Measurements from ENCODE around the gene AK5. TPM values are rescaled to one million over a fixed set of nuclear protein-coding genes. Genes with fewer than 3 reads are reported as not detected.

Gene AK5
- total RNA-seq, 4 donors from 2014 or later: 0.17 to 1.6 (median 0.56) TPM; not detected in 1

GRCh38 chr1:77387553-77387952 lies 105.7 kb downstream of the AK5 start:
- TF ChIP-seq CTCF (IDR thresholded peaks at IDR 0.05): no peak
- no peak for TF ChIP-seq POLR2A (IDR thresholded peaks at IDR 0.05)
- Histone ChIP-seq H3K27ac (no peak overlapping the region), H3K9me3 (no peaks in the 10 kb centered on the region), H3K4me1 (no peaks in the 10 kb centered on the region), H3K4me3 (replicated peaks in 1 of 3) (no peak overlapping the region), H3K36me3 (no peaks in the 10 kb centered on the region), H3K27me3 (no peaks in the 10 kb centered on the region)
- DNase-seq: no peak
- intact Hi-C loops (cut with DNase I): no loop called here
- WGBS, 2 donors: 41 to 66% methylated on average over 1 of the region's 1 CpG

- no peak for DNase-seq
- no peak overlapping the region for H3K4me3 ChIP-seq (replicated peaks in 1 of 3)
- TF ChIP-seq POLR2A (IDR thresholded peaks at IDR 0.05) (no peak), CTCF (IDR thresholded peaks at IDR 0.05) (no peak)
- no peaks in the 10 kb centered on the region for H3K27me3 ChIP-seq
- H3K9me3 ChIP-seq: no peaks in the 10 kb centered on the region
- H3K27ac ChIP-seq: no peak overlapping the region
- WGBS, 2 donors: 76 to 78% methylated on average over 3 of the region's 3 CpGs
- H3K36me3 ChIP-seq: no peaks in the 10 kb centered on the region
- H3K4me1 ChIP-seq: no peaks in the 10 kb centered on the region
- intact Hi-C loops (cut with DNase I): no loop called here
Observed at GRCh38 chr1:77388661-77389060, 106.8 kb downstream of the AK5 start.

- Histone ChIP-seq H3K9me3 (no peaks in the 10 kb centered on the region), H3K4me1 (no peaks in the 10 kb centered on the region), H3K27me3 (no peaks in the 10 kb centered on the region), H3K4me3 (replicated peaks in 1 of 3) (no peak overlapping the region), H3K36me3 (no peaks in the 10 kb centered on the region), H3K27ac (no peak overlapping the region)
- TF ChIP-seq POLR2A (IDR thresholded peaks at IDR 0.05): no peak
- no peak for TF ChIP-seq CTCF (IDR thresholded peaks at IDR 0.05)
- 78 to 80% methylated on average over 4 of the region's 4 CpGs for WGBS, 2 donors
- no peak for DNase-seq
- intact Hi-C loops (cut with DNase I): no loop called here
Observed at GRCh38 chr1:77392486-77392885, 110.7 kb downstream of the AK5 start.

- WGBS, 2 donors: 83 to 92% methylated on average over 2 of the region's 2 CpGs
- no peak overlapping the region for H3K27ac ChIP-seq
- no peak for DNase-seq
Observed at GRCh38 chr1:77394166-77394565, 112.3 kb downstream of the AK5 start.

GRCh38 chr1:77395051-77395450 lies 113.2 kb downstream of the AK5 start:
- Histone ChIP-seq H3K27ac (no peak overlapping the region), H3K36me3 (no peaks in the 10 kb centered on the region), H3K9me3 (no peaks in the 10 kb centered on the region), H3K27me3 (no peaks in the 10 kb centered on the region), H3K4me3 (replicated peaks in 1 of 3) (no peak overlapping the region), H3K4me1 (no peaks in the 10 kb centered on the region)
- DNase-seq: no peak
- intact Hi-C loops (cut with DNase I): no loop called here
- TF ChIP-seq CTCF (IDR thresholded peaks at IDR 0.05) (no peak), POLR2A (IDR thresholded peaks at IDR 0.05) (no peak)

More at GRCh38 chr1:77394166-77394565, 112.3 kb downstream of the AK5 start:
- H3K4me3 ChIP-seq (replicated peaks in 1 of 3): no peak overlapping the region
- no peaks in the 10 kb centered on the region for H3K36me3 ChIP-seq
- H3K27me3 ChIP-seq: no peaks in the 10 kb centered on the region
- H3K4me1 ChIP-seq: no peaks in the 10 kb centered on the region
- no peak for TF ChIP-seq POLR2A (IDR thresholded peaks at IDR 0.05)
- no peak for TF ChIP-seq CTCF (IDR thresholded peaks at IDR 0.05)
- intact Hi-C loops (cut with DNase I): no loop called here
- no peaks in the 10 kb centered on the region for H3K9me3 ChIP-seq
